Peyer's patch (tissue), 4 donors: Measurements from ENCODE around the gene UCP3.

Experiments used
- CTCF ChIP-seq, 6 experiments: fragments of 450-650 bp in 4 of 6; fragments of 200-600 bp in 2 of 6; sonication (generic) in 1 of 6; IDR thresholded peaks; one replicate each; pipeline ENCODE4 v1.5.1; 2017 to 2019; ENCODE audit warnings: antibody characterized with exemption in 6 of 6, mild to moderate bottlenecking in 3 of 6, moderate library complexity in 1 of 6
- POLR2A ChIP-seq, 2 donors: fragments of 450-650 bp; IDR thresholded peaks; one replicate each; pipeline ENCODE4 v1.5.1; 2017; ENCODE audit warnings: antibody characterized with exemption in 2 of 2, mild to moderate bottlenecking in 2 of 2, moderate library complexity in 2 of 2

GRCh38 chr11:74010306-74011300 is 1.7 kb upstream of the UCP3 start:
- no peak for TF ChIP-seq CTCF (IDR thresholded peaks at IDR 0.05)
- TF ChIP-seq POLR2A (IDR thresholded peaks at IDR 0.05): no peak
